ENCODE results near the gene HGF.

- TF ChIP-seq, protein P1, sequence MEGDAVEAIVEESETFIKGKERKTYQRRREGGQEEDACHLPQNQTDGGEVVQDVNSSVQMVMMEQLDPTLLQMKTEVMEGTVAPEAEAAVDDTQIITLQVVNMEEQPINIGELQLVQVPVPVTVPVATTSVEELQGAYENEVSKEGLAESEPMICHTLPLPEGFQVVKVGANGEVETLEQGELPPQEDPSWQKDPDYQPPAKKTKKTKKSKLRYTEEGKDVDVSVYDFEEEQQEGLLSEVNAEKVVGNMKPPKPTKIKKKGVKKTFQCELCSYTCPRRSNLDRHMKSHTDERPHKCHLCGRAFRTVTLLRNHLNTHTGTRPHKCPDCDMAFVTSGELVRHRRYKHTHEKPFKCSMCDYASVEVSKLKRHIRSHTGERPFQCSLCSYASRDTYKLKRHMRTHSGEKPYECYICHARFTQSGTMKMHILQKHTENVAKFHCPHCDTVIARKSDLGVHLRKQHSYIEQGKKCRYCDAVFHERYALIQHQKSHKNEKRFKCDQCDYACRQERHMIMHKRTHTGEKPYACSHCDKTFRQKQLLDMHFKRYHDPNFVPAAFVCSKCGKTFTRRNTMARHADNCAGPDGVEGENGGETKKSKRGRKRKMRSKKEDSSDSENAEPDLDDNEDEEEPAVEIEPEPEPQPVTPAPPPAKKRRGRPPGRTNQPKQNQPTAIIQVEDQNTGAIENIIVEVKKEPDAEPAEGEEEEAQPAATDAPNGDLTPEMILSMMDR (IDR thresholded peaks at IDR 0.05; ENCODE audit: insufficient read depth, low read depth, low read length), result no peak
- TF ChIP-seq EZH2 (IDR thresholded peaks at IDR 0.05; ENCODE audit: insufficient read depth, low read length), result no peak
These were observed 76.0 kb downstream of the HGF start for GRCh38 chr7:81693894-81694293.
